Panc1 (cell line): ENCODE measurements around the gene LYPD6. TPM values are rescaled to one million over a fixed set of nuclear protein-coding genes. Genes with fewer than 3 reads are reported as not detected.

Experiments
- ATAC-seq: fragments of 200-7000 bp; cut with Tn5 transposase; 2 replicates; pipeline ENCODE4 v1.9.1; 2020; ENCODE audit warnings: mild to moderate bottlenecking, moderate library complexity
- BruUV-seq: library from RNA; stranded (reverse); fragments of 400-500 nt; replicated peaks from 2 replicates; lab custom pipeline; 2021; lab: Mats Ljungman, UMichigan
- CTCF ChIA-PET: fragments of 300-600 bp; sonication (Branson Sonifier 250); formaldehyde crosslinking; loops from one replicate; lab custom pipeline; 2022; ENCODE audit warnings: antibody characterized with exemption; lab: Charles Lee
- POLR2A ChIA-PET: fragments of 300-600 bp; sonication (Branson Sonifier 250); formaldehyde crosslinking; loops from one replicate; lab custom pipeline; 2022; ENCODE audit warnings: antibody characterized with exemption; lab: Charles Lee
- DNase-seq: peaks from one replicate; pipeline ENCODE4 v3.0.0-alpha.2; 2010; ENCODE audit warnings: low read depth, low spot score
- H3K27ac ChIP-seq: 2 replicates; pipeline ENCODE4 v1.5.1; 2011; ENCODE audit warnings: mild to moderate bottlenecking, low read length, inconsistent platforms
- H3K27me3 ChIP-seq: fragments of 200-500 bp; sonication (Bioruptor generic); 2 replicates; pipeline ENCODE4 v1.6.0; 2014; ENCODE audit warnings: low read length, inconsistent platforms; ENCODE audit not compliant: control insufficient read depth, insufficient read depth
- H3K36me3 ChIP-seq: fragments of 200-500 bp; sonication (Bioruptor generic); 2 replicates; pipeline ENCODE4 v1.5.1; 2014; ENCODE audit warnings: inconsistent platforms, mild to moderate bottlenecking, low read length, moderate library complexity; ENCODE audit not compliant: control insufficient read depth, insufficient read depth
- H3K4me1 ChIP-seq: 2 replicates; pipeline ENCODE4 v1.5.1; 2011; ENCODE audit warnings: inconsistent platforms, mild to moderate bottlenecking, low read length, moderate library complexity; ENCODE audit not compliant: control insufficient read depth, insufficient read depth
- H3K4me3 ChIP-seq, 2 experiments: 2 replicates each; pipeline ENCODE4 v1.5.1; 2011 to 2012; ENCODE audit warnings: low read depth in 2 of 2, low read length in 2 of 2, mild to moderate bottlenecking in 2 of 2, inconsistent platforms in 1 of 2, moderate library complexity in 1 of 2
- H3K9me3 ChIP-seq: fragments of 200-500 bp; sonication (Bioruptor generic); 2 replicates; pipeline ENCODE4 v1.5.1; 2014; ENCODE audit warnings: low read depth, mild to moderate bottlenecking, inconsistent platforms, low read length, moderate library complexity; ENCODE audit not compliant: control insufficient read depth, insufficient read depth
- CTCF ChIP-seq: fragments of 450-650 bp; IDR thresholded peaks from 2 replicates; pipeline ENCODE4 v1.5.1; 2017; ENCODE audit warnings: mild to moderate bottlenecking
- POLR2AphosphoS5 ChIP-seq: IDR thresholded peaks from 2 replicates; pipeline ENCODE4 v1.6.1; 2012; ENCODE audit warnings: mild to moderate bottlenecking, low read depth, low read length, moderate library complexity
- REST ChIP-seq, 2 experiments: IDR thresholded peaks; 2 replicates each; pipeline ENCODE4 v1.6.1; 2011 to 2012; ENCODE audit warnings: low read depth in 2 of 2, control low read depth in 1 of 2, low read length in 1 of 2, mild to moderate bottlenecking in 1 of 2, moderate library complexity in 1 of 2; ENCODE audit not compliant: insufficient read depth in 1 of 2
- SIN3A ChIP-seq: IDR thresholded peaks from 2 replicates; pipeline ENCODE4 v1.6.1; 2012; ENCODE audit warnings: low read depth, mild to moderate bottlenecking, low read length, moderate library complexity, borderline replicate concordance; ENCODE audit not compliant: insufficient read depth
- TCF7L2 ChIP-seq: IDR thresholded peaks from 2 replicates; pipeline ENCODE4 v1.6.1; 2011; ENCODE audit warnings: mild to moderate bottlenecking, low read depth, low read length, inconsistent platforms
- in situ Hi-C: cut with HindIII; loops from 2 replicates; pipeline ENCODE4 v1.10.0; 2016; ENCODE audit warnings: low sequenced_read_pairs, low pct_unique_long_range_greater_than_20kb
- intact Hi-C: fragments of 100-400 bp; cut with micrococcal nuclease; formaldehyde crosslinking; loops from one replicate; pipeline ENCODE4 v1.10.0; 2022; ENCODE audit not compliant: unreplicated experiment
- total RNA-seq: library from RNA; stranded (reverse); gene quantifications from one replicate; pipeline ENCODE4 v1.2.1, GENCODE V29; 2021; ENCODE audit not compliant: unreplicated experiment

LYPD6 gene
- total RNA-seq, 1 experiment from 2014 or later = 0.31 TPM

- DNase-seq (no peak), ATAC-seq (no peak)
- Histone ChIP-seq H3K9me3 (no peaks in the 10 kb centered on the region), H3K4me3 (no peak overlapping the region), H3K36me3 (no peaks in the 10 kb centered on the region), H3K27ac (no peak overlapping the region), H3K27me3 (no peaks in the 10 kb centered on the region; the same call in 1 of the 2 replicates), H3K4me1 (no peaks in the 10 kb centered on the region)
- TF ChIP-seq REST (IDR thresholded peaks at IDR 0.05; ENCODE audit: insufficient read depth in 1 of 2, low read depth in 2 of 2, low read length in 1 of 2) = no peak
- TF ChIP-seq POLR2AphosphoS5 = no peak
- no peak for TF ChIP-seq TCF7L2
- TF ChIP-seq CTCF = no peak
- TF ChIP-seq SIN3A = no peak
- in situ Hi-C loops (no loop called here), intact Hi-C loops (no loop called here)
- ChIA-PET CTCF (no interaction called here), POLR2A (no interaction called here)
- BruUV-seq = no TSS peak
Observed at GRCh38 chr2:149346272-149346671, 15.9 kb downstream of the LYPD6 start.

- no peaks in the 10 kb centered on the region for H3K9me3 ChIP-seq
- CTCF ChIA-PET = no interaction called here
Observed at GRCh38 chr2:149348291-149348690, 17.9 kb downstream of the LYPD6 start.

More at GRCh38 chr2:149348291-149348690, 17.9 kb downstream of the LYPD6 start:
- Histone ChIP-seq H3K4me3 (no peak overlapping the region), H3K27me3 (no peaks in the 10 kb centered on the region; the same call in 1 of the 2 replicates), H3K36me3 (no peaks in the 10 kb centered on the region), H3K4me1 (no peaks in the 10 kb centered on the region), H3K27ac (no peak overlapping the region)
- POLR2A ChIA-PET = no interaction called here
- DNase-seq (no peak), ATAC-seq (no peak)
- intact Hi-C loops = no loop called here
- BruUV-seq = no TSS peak
- no peak for TF ChIP-seq CTCF
- TF ChIP-seq REST (IDR thresholded peaks at IDR 0.05; ENCODE audit: insufficient read depth in 1 of 2, low read depth in 2 of 2, low read length in 1 of 2) = no peak
- in situ Hi-C loops = no loop called here
